PC-3 (cell line): ENCODE measurements around the gene PAK4. TPM values are rescaled to one million over a fixed set of nuclear protein-coding genes. Genes with fewer than 3 reads are reported as not detected.

Experiments
- ATAC-seq: fragments of 200-7000 bp; cut with Tn5 transposase; 2 replicates; pipeline ENCODE4 v1.9.1; 2020; ENCODE audit warnings: mild to moderate bottlenecking, moderate library complexity
- BruUV-seq: library from RNA; stranded (reverse); fragments of 400-500 nt; replicated peaks from 2 replicates; lab custom pipeline; 2021; lab: Mats Ljungman, UMichigan
- CTCF ChIA-PET: fragments of 300-600 bp; sonication (Branson Sonifier 250); formaldehyde crosslinking; loops from one replicate; lab custom pipeline; 2022; ENCODE audit warnings: antibody characterized with exemption; lab: Charles Lee
- POLR2A ChIA-PET: fragments of 300-600 bp; sonication (Branson Sonifier 250); formaldehyde crosslinking; loops from one replicate; lab custom pipeline; 2022; ENCODE audit warnings: antibody characterized with exemption; ENCODE audit not compliant: unreplicated experiment; lab: Charles Lee
- DNase-seq: peaks from one replicate; pipeline ENCODE4 v3.0.0-alpha.2; 2015
- H2AFZ ChIP-seq: fragments of 300-600 bp; sonication (generic); 2 replicates; pipeline ENCODE4 v1.6.0; 2016; ENCODE audit warnings: antibody characterized with exemption, low read length
- H3F3A ChIP-seq: fragments of 300-600 bp; sonication (generic); one replicate; pipeline ENCODE4 v1.6.0; 2017; ENCODE audit warnings: antibody characterized with exemption, low read length, control low read depth, mild to moderate bottlenecking; ENCODE audit not compliant: unreplicated experiment
- H3K27ac ChIP-seq: fragments of 300-600 bp; sonication (generic); 2 replicates; pipeline ENCODE4 v1.5.1; 2016; ENCODE audit warnings: mild to moderate bottlenecking, low read length
- H3K27me3 ChIP-seq: fragments of 300-600 bp; sonication (generic); 2 replicates; pipeline ENCODE4 v1.6.1; 2016; ENCODE audit warnings: low read length, mixed read lengths
- H3K36me3 ChIP-seq: fragments of 300-600 bp; sonication (generic); 2 replicates; pipeline ENCODE4 v1.6.1; 2016; ENCODE audit warnings: low read depth, mixed run types, low read length, mixed read lengths
- H3K4me1 ChIP-seq: fragments of 300-600 bp; sonication (generic); 2 replicates; pipeline ENCODE4 v1.5.1; 2016; ENCODE audit warnings: low read length; ENCODE audit not compliant: insufficient read depth
- H3K4me2 ChIP-seq: fragments of 300-600 bp; sonication (generic); 2 replicates; pipeline ENCODE4 v1.6.0; 2016; ENCODE audit warnings: low read length
- H3K4me3 ChIP-seq: fragments of 300-600 bp; sonication (generic); 2 replicates; pipeline ENCODE4 v1.5.1; 2016; ENCODE audit warnings: mild to moderate bottlenecking, low read length, mixed read lengths
- H3K79me2 ChIP-seq: fragments of 300-600 bp; sonication (generic); 2 replicates; pipeline ENCODE4 v1.6.1; 2017; ENCODE audit warnings: low read length, mixed read lengths
- H3K9ac ChIP-seq: fragments of 300-600 bp; sonication (generic); 2 replicates; pipeline ENCODE4 v1.6.0; 2016; ENCODE audit warnings: mild to moderate bottlenecking, low read length
- H3K9me2 ChIP-seq: fragments of 300-600 bp; sonication (generic); replicated peaks from 2 replicates; pipeline ENCODE4 v1.6.1; 2016; ENCODE audit warnings: mixed run types, low read length, mixed read lengths
- H3K9me3 ChIP-seq: fragments of 300-600 bp; sonication (generic); 2 replicates; pipeline ENCODE4 v1.6.1; 2016; ENCODE audit warnings: low read length, mixed read lengths
- H4K20me1 ChIP-seq: fragments of 300-600 bp; sonication (generic); 2 replicates; pipeline ENCODE4 v1.6.1; 2016; ENCODE audit warnings: low read length, mixed read lengths
- EZH2 ChIP-seq: fragments of 300-600 bp; sonication (generic); IDR thresholded peaks from one replicate; pipeline ENCODE4 v1.6.1; 2017; ENCODE audit warnings: antibody characterized with exemption, mild to moderate bottlenecking, low read length; ENCODE audit not compliant: unreplicated experiment
- EZH2phosphoT487 ChIP-seq: fragments of 300-600 bp; sonication (generic); IDR thresholded peaks from 2 replicates; pipeline ENCODE4 v1.6.1; 2018; ENCODE audit warnings: mild to moderate bottlenecking, antibody characterized with exemption, low read length, borderline replicate concordance
- intact Hi-C: fragments of 100-400 bp; cut with micrococcal nuclease; formaldehyde crosslinking; loops from 2 replicates; pipeline ENCODE4 v1.9.0; 2023
- total RNA-seq: library from RNA; depleted of rRNA; stranded (reverse); fragments of >200 nt; gene quantifications from 2 replicates; pipeline ENCODE4 v1.2.3, GENCODE V29; 2014
- TF ChIP-seq, protein P1 (sequence below): fragments of 300-600 bp; sonication (generic); conservative IDR thresholded peaks from 2 replicates; pipeline ENCODE4 v1.5.1; 2017; ENCODE audit warnings: antibody characterized with exemption, low read depth, mild to moderate bottlenecking, low read length

Gene PAK4
- total RNA-seq, 1 experiment from 2014 or later, result 13.5 TPM

DNA sequence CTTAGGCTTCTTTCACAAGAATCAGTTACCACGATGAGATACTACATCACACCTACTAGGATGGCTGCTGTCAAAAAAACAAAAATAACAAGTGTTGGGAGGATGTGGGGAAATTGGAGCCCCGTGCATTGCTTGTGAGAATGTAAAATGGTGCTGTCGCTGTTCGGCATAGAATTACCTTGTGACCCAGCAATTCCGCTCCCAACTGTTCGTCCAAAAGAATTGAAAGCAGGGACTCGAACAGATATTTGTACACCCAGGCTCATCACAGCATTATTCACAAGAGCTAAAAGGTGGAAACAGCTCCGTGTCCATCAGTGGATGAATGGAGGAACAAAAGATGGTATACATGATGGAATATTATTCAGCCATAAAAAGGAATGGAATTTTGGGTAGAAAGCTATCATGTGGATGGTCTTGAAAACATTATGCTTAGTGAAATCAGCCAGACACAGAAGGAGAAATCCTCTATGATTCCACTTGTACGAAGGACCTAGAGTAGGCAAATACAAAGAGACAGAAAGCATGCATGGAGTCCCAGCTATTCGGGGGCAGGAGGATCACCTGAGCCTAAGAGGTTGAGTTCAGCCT is 23.4 kb downstream of the PAK4 start:
- Histone ChIP-seq H2AFZ (no peak overlapping the region), H3K9me3 (no peaks in the 10 kb centered on the region), H3K4me2 (no peak overlapping the region), H3K79me2 (peaks cover 68% of the 10 kb centered on the region), H3K27ac (no peak overlapping the region), H3K9me2 (no peaks in the 10 kb centered on the region), H4K20me1 (no peaks in the 10 kb centered on the region), H3K27me3 (no peaks in the 10 kb centered on the region), H3F3A (no peaks in the 10 kb centered on the region), H3K4me1 (peaks cover 4% of the 10 kb centered on the region), H3K36me3 (no peaks in the 10 kb centered on the region), H3K9ac (no peak overlapping the region), H3K4me3 (no peak overlapping the region)
- intact Hi-C loops, result no loop called here
- ATAC-seq (no peak), DNase-seq (no peak)
- BruUV-seq, result no TSS peak
- TF ChIP-seq EZH2, result no peak
- TF ChIP-seq, protein P1, sequence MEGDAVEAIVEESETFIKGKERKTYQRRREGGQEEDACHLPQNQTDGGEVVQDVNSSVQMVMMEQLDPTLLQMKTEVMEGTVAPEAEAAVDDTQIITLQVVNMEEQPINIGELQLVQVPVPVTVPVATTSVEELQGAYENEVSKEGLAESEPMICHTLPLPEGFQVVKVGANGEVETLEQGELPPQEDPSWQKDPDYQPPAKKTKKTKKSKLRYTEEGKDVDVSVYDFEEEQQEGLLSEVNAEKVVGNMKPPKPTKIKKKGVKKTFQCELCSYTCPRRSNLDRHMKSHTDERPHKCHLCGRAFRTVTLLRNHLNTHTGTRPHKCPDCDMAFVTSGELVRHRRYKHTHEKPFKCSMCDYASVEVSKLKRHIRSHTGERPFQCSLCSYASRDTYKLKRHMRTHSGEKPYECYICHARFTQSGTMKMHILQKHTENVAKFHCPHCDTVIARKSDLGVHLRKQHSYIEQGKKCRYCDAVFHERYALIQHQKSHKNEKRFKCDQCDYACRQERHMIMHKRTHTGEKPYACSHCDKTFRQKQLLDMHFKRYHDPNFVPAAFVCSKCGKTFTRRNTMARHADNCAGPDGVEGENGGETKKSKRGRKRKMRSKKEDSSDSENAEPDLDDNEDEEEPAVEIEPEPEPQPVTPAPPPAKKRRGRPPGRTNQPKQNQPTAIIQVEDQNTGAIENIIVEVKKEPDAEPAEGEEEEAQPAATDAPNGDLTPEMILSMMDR, result no peak
- TF ChIP-seq EZH2phosphoT487, result no peak
- ChIA-PET POLR2A (no interaction called here), CTCF (no interaction called here)

DNA sequence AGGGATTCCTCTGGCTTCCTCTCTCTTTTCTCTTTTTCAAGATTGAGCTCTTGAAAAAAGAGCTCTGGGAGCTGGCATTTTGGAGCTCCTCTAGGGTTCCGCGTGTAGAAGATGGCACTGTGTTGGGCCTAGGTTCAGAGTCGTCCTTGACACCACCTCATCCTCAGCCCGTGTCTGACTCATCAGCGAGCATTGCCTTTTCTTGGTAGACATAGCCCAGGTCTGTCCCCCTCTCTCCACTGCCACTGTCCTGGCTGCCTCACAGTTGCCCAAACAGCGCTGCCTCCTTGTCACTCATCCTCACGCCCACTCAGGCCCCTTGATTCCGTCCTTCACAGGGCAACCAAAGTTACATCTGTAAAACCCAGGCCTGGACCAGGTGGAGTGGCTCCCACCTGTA is 24.6 kb downstream of the PAK4 start:
- ChIA-PET CTCF (no interaction called here), POLR2A (no interaction called here)
- Histone ChIP-seq H3K4me3 (no peak overlapping the region), H2AFZ (no peak overlapping the region), H3K36me3 (no peaks in the 10 kb centered on the region), H3K79me2 (peaks cover 65% of the 10 kb centered on the region), H3K4me1 (peaks cover 16% of the 10 kb centered on the region), H3K27me3 (no peaks in the 10 kb centered on the region), H3K9me3 (no peaks in the 10 kb centered on the region), H3K9me2 (no peaks in the 10 kb centered on the region), H3K9ac (no peak overlapping the region), H3K27ac (no peak overlapping the region), H3F3A (no peaks in the 10 kb centered on the region), H3K4me2 (no peak overlapping the region), H4K20me1 (no peaks in the 10 kb centered on the region)
- BruUV-seq, result no TSS peak
- DNase-seq (no peak), ATAC-seq (no peak)
- intact Hi-C loops, result no loop called here
- TF ChIP-seq EZH2 (no peak), EZH2phosphoT487 (no peak)
- TF ChIP-seq, protein P1, result no peak

DNA sequence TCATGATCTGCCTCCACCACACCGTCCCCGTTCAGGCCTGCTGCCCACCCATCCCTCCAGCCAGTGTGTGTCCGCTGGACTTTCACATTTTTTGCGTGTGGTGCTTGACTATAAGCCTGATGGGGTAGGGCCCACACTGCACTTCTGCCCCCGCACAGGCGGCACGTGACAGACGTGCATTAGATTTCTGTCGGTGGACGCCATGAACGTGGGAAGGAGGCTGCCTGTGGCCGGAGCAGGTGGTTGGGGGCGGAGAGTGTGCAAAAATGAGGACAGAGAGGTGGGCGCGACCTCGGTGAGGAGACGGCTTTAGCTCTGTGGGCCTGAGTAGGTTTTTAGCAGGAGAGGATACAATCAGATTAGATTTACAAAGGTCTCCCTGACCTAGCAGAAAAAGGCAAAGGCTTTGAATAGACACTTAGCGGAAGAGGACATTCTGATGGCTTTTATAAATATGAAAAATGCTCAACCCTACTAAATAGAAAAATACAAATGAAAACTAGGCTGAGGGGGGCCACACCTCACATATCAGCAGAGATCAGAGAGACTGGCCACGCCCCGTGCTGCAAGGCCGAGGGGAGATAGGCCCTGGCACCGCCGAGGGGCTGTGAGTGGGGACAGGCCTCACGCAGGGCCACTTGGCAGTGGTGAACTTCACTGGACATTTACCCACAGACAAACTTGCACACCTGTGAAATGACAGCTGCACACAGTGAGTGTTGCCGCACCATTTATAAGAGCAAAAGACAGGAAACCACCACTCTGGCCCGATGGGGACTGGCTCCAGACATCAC is 25.4 kb downstream of the PAK4 start:
- Histone ChIP-seq H3K4me1 (peaks cover 24% of the 10 kb centered on the region), H3K9ac (no peak overlapping the region), H3F3A (no peaks in the 10 kb centered on the region), H3K9me3 (no peaks in the 10 kb centered on the region), H3K9me2 (no peaks in the 10 kb centered on the region), H3K79me2 (peaks cover 66% of the 10 kb centered on the region), H4K20me1 (no peaks in the 10 kb centered on the region), H3K36me3 (no peaks in the 10 kb centered on the region), H3K4me3 (no peak overlapping the region), H3K27me3 (no peaks in the 10 kb centered on the region), H2AFZ (no peak overlapping the region), H3K27ac (no peak overlapping the region), H3K4me2 (no peak overlapping the region)
- DNase-seq, result no peak
- no TSS peak for BruUV-seq
- POLR2A ChIA-PET, result no interaction called here
- CTCF ChIA-PET, result no interaction called here
- TF ChIP-seq, protein P1, result no peak
- TF ChIP-seq EZH2phosphoT487 (no peak), EZH2 (no peak)
- intact Hi-C loops, result no loop called here
- no peak for ATAC-seq
